Left lobe of liver (tissue), 2 donors: Measurements from ENCODE around the gene PANK1. TPM values are rescaled to one million over a fixed set of nuclear protein-coding genes. Genes with fewer than 3 reads are reported as not detected.
A peak's percentile ranks its signal among the peaks of the same experiment; 100 is the strongest.

Experiments used
- ATAC-seq: fragments of 200-7000 bp; cut with Tn5 transposase; one replicate; pipeline ENCODE4 v1.9.1; 2020; ENCODE audit warnings: mild to moderate bottlenecking, moderate library complexity
- DNase-seq: peaks from one replicate; pipeline ENCODE4 v3.0.0-alpha.2; 2020; ENCODE audit warnings: low spot score
- total RNA-seq: library from RNA; stranded (reverse); gene quantifications from one replicate; pipeline ENCODE4 v1.2.1, GENCODE V29; 2021
- donor health status: DM: no; HTN: no; CAD: no; lungs with moderate emphysema.
- donor health status: DM: no; HTN: yes; CAD: no.

PANK1 gene
- total RNA-seq, 1 donor from 2014 or later, result 48.9 TPM

GRCh38 chr10:89540420-89540949 is 104.6 kb downstream of the PANK1 start:
- ATAC-seq (no peak), DNase-seq (no peak)

GRCh38 chr10:89537364-89537763 is 107.7 kb downstream of the PANK1 start:
- DNase-seq, result no peak

GRCh38 chr10:89536013-89536354 is 109.1 kb downstream of the PANK1 start:
- no peak for ATAC-seq
- DNase-seq, result no peak

More at GRCh38 chr10:89537364-89537763, 107.7 kb downstream of the PANK1 start:
- no peak for ATAC-seq

- ATAC-seq (peak; percentile 79), DNase-seq (no peak)
Observed at GRCh38 chr10:89535171-89536012, 109.7 kb downstream of the PANK1 start, which contains the start of gene SLC16A12. SLC16A12 (minus strand) TSS chr10:89535594; CDS start chr10:89462578, 73,016 bp downstream.

- ATAC-seq (no peak), DNase-seq (no peak)
Observed at GRCh38 chr10:89534826-89535166, 110.2 kb downstream of the PANK1 start.

Other genes with a start within 250 kb of the PANK1 start
- gene IFIT5, start 230.7 kb downstream of the PANK1 start, total RNA-seq, result 3.8 TPM
- gene SLC16A12, start 109.6 kb downstream of the PANK1 start, total RNA-seq, result 0.38 TPM
- 2.0 TPM for gene KIF20B, start 56.3 kb upstream of the PANK1 start, total RNA-seq